NCI-H1417 treated with DMSO at 0.1 percent for 48 hours (cell line): ENCODE data around the gene VIM.
"Not testable (repeated sequence)": the region's sequence is repeated elsewhere in the genome, so short reads cannot be mapped to it uniquely, and the experiment has no call there.

ENCODE experiments used
- DNase-seq: peaks from one replicate; lab custom pipeline; 2025; lab: John Stamatoyannopoulos, UW

The VIM gene

GRCh38 chr10:17256627-17257026, 28.6 kb downstream of the VIM start:
- no peak for DNase-seq

- DNase-seq = peak; percentile 3
Measured at GRCh38 chr10:17257466-17258321, 29.7 kb downstream of the VIM start.

GRCh38 chr10:17262502-17262901, 34.5 kb downstream of the VIM start:
- DNase-seq = no peak

- no peak for DNase-seq
Measured at GRCh38 chr10:17263580-17263979, 35.5 kb downstream of the VIM start.

DNA sequence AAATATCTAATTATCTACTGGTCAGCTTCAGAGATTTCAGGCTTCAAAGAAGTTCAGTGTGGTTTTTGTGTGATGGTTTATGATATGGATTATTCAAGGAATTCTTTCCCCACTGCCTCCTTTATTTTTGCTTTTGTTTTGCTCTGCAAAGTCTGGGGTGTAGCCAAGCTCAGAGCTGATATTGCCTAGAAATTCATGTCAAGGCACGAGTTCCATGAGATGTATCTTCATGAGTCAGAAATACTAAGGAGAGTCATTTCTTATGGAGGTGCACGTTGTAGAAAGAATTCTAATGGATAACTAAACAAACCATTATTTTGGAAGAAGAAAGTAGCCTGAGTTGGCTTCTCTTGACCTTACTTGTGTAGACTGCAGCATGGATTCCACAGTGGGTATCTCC, 37.4 kb downstream of the VIM start:
- no peak for DNase-seq

DNA sequence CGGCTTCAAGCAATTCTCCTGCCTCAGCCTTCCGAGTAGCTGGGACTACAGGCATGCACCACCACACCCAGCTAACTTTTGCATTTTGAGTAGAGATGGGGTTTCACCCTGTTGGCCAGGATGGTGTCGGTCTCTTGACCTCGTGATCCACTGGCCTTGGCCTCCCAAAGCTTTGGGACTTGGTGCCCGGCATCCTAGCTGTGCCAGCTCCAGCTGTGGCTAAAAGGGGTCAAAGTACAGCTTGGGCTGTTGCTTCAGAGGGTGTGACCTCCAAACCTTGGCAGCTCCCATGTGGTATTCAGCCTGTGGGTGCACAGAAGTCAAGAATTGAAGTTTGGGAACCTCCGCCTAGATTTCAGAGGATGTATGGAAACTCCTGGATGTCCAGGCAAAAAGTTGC, 38.5 kb downstream of the VIM start:
- DNase-seq = not testable (repeated sequence)

GRCh38 chr10:17272648-17273047, 44.6 kb downstream of the VIM start:
- no peak for DNase-seq

DNA sequence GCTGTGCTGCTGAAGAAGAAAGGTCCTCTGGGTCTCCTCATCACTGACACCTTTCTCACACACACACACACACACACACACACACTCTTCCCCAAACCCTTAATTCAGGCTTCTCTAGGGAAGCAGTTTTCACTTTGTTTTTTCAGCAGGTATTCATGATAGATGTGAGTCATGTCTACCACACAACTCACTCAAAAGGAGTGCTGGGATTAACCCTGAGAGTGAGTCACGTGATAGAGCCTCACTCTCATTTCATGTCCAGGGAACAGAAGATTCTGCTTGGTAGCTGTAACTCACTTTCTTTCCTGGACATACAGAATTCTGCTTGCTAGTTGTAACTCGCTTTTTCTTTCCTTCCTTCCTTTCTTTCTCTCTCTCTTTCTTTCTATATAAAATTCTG, 45.4 kb downstream of the VIM start:
- DNase-seq = no peak

DNA sequence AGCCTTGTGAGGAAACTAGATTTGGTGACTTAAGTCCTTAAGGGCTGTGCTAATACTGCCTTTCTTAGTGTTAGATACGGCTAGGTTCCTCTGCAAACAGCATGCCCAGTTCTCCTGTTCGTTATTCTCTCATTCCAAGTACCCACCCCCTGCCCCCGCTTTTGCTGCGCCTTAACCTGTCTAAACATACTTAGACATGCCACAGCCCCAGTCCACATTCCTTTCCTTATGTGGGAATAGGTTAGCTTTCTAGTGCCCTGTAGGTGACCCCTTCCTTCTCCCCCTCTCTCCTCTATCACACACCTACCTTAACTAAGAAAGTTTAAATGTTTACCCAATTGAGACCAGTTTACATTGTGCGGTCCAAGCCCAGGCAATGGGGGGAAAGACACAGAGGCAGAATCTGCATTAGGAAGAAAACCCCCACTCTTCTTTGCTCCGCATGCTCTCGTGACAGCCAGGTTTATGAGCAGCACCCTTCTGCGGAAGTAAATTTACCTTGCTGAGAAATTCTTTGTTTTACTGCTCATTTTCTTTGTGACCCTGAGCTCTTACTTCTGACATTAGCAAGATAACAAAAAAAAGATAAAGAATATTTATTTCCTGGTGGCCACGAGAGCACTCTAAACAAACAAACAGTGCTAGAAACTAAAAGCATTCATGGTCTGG, 48.8 kb downstream of the VIM start:
- no peak for DNase-seq

DNA sequence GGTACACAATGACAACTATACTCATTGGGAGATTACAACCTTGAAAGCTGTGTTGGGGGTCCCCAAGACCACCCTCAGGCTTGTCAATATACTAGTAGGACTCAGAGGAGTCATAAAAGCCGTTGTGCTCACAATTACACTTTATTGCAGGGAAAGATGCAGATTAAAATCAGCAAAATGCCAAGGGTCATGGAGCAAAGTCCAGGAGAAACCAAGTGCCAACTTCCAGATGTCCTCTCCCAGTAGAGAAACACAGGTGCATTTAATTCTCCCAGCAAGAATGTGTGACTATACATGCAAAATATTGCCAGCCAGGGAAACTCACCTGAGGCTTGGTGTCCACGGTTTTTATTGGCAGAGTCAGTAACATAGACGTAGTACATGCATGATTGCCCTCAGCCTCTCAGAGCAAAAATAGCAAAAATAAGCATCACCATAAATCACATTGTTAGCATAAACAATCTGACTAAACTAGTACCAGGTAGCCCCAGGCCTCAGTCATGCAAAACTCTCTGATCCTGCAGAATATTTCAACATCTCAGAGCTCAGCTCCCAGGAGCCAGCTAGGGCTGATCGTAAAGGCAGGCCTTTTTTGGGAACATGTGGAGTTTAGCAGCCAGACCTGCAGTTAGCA, 50.7 kb downstream of the VIM start:
- DNase-seq = no peak

DNA sequence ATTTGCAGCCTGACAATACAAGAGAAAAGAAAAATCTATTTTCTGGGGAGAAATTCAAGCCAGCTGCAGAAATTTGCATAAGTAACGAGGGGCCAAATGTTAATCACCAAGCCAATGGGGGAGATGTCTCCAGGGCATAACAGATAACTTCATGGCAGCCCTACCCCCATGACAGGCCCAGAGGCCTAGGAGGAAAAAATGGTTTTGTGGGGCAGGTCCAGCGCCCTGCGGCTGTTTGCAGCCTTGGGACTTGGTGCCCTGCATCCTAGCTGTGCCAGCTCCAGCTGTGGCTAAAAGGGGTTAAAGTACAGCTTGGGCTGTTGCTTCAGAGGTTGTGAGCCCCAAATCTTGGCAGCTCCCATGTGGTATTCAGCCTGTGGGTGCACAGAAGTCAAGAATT, 54.3 kb downstream of the VIM start:
- no peak for DNase-seq

GRCh38 chr10:17286562-17287550, 58.8 kb downstream of the VIM start:
- no peak for DNase-seq
